HepG2 (cell line): ENCODE measurements around the gene FBXL12. TPM values are rescaled to one million over a fixed set of nuclear protein-coding genes. Genes with fewer than 3 reads are reported as not detected.

Experiments
- ATAC-seq: fragments of 200-7000 bp; cut with Tn5 transposase; 3 replicates; pipeline ENCODE4 v1.9.1; 2020; ENCODE audit warnings: mild to moderate bottlenecking, moderate library complexity
- BruUV-seq: library from RNA; stranded (reverse); fragments of 400-500 nt; replicated peaks from 2 replicates; lab custom pipeline; 2021; lab: Mats Ljungman, UMichigan
- CTCF ChIA-PET: fragments of 300-600 bp; formaldehyde crosslinking; extraction: SDS; loops from one replicate; lab custom pipeline; 2021; ENCODE audit warnings: low total read pairs, inconsistent platforms, low intra/inter-chr PET ratio; lab: Yijun Ruan, JAX
- POLR2A ChIA-PET: fragments of 350-600 bp; sonication (Branson Sonifier 250); formaldehyde crosslinking; loops from one replicate; lab custom pipeline; 2020; ENCODE audit warnings: antibody characterized with exemption, inconsistent platforms; lab: Yijun Ruan, JAX
- DNase-seq: peaks from one replicate; pipeline ENCODE4 v3.0.0-alpha.2; 2015; ENCODE audit warnings: low spot score
- FAIRE-seq: peaks from 3 replicates; lab custom pipeline; 2011; peaks lifted over from hg19 to GRCh38; lab: Jason Lieb, UNC
- H2AFZ ChIP-seq: one replicate; pipeline ENCODE4 v1.6.1; 2011; ENCODE audit warnings: low read length, inconsistent platforms
- H3K27ac ChIP-seq: fragments of 300-600 bp; 3 replicates; pipeline ENCODE4 v1.8.0; 2011; ENCODE audit warnings: mixed run types, mild to moderate bottlenecking, mixed read lengths, low read length, inconsistent platforms; ENCODE audit not compliant: insufficient read depth; ENCODE audit errors: extremely low read length
- H3K27me3 ChIP-seq, 2 experiments: fragments of 200-600 bp in 1 of 2; 2 replicates in 1 of 2; 3 replicates in 1 of 2; pipeline versions ENCODE4 v1.6.0 to v1.8.0; 2011; ENCODE audit warnings: low read length in 2 of 2, mild to moderate bottlenecking in 2 of 2, moderate library complexity in 2 of 2, inconsistent platforms in 1 of 2; ENCODE audit not compliant: insufficient read depth in 2 of 2, control insufficient read depth in 1 of 2
- H3K36me3 ChIP-seq, 2 experiments: fragments of 200-600 bp in 1 of 2; replicated peaks in 1 of 2; 2 replicates in 1 of 2; 3 replicates in 1 of 2; pipeline versions ENCODE4 v1.5.1 to v1.8.0; 2011; ENCODE audit warnings: low read length in 2 of 2, inconsistent platforms in 1 of 2; ENCODE audit not compliant: insufficient read depth in 2 of 2, control insufficient read depth in 1 of 2
- H3K4me1 ChIP-seq: 2 replicates; pipeline ENCODE4 v1.5.1; 2012; ENCODE audit warnings: low read length, inconsistent platforms; ENCODE audit not compliant: insufficient read depth
- H3K4me2 ChIP-seq: 2 replicates; pipeline ENCODE4 v1.6.0; 2011; ENCODE audit warnings: low read depth, low read length, inconsistent platforms
- H3K4me3 ChIP-seq, 3 experiments: fragments of 200-600 bp in 1 of 3; sonication (generic), shearing (Covaris generic) in 1 of 3; replicated peaks in 1 of 3; 2 replicates each; pipeline ENCODE4 v1.5.1; 2011 to 2016; ENCODE audit warnings: low read length in 3 of 3, inconsistent platforms in 2 of 3, low read depth in 2 of 3, mild to moderate bottlenecking in 2 of 3, control low read depth in 1 of 3, mixed read lengths in 1 of 3; ENCODE audit not compliant: insufficient read depth in 1 of 3
- H3K79me2 ChIP-seq: one replicate; pipeline ENCODE4 v1.6.1; 2011; ENCODE audit warnings: low read length, inconsistent platforms; ENCODE audit not compliant: insufficient read depth
- H3K9ac ChIP-seq: 2 replicates; pipeline ENCODE4 v1.6.0; 2011; ENCODE audit warnings: mild to moderate bottlenecking, low read depth, low read length, inconsistent platforms; ENCODE audit not compliant: insufficient read depth
- H3K9me3 ChIP-seq: 2 replicates; pipeline ENCODE4 v1.5.1; 2012; ENCODE audit warnings: mild to moderate bottlenecking, low read length
- H4K20me1 ChIP-seq: 2 replicates; pipeline ENCODE4 v1.6.0; 2011; ENCODE audit warnings: inconsistent platforms, mild to moderate bottlenecking, low read length, moderate library complexity; ENCODE audit not compliant: insufficient read depth
- ATAD3A ChIP-seq: sonication (generic); formaldehyde crosslinking; IDR thresholded peaks from 2 replicates; pipeline ENCODE4 v1.4.0; 2020; ENCODE audit warnings: missing genetic modification reagents
- FOSL2 ChIP-seq: sonication (generic); formaldehyde crosslinking; IDR thresholded peaks from 2 replicates; pipeline ENCODE4 v1.4.0; 2020; ENCODE audit warnings: missing genetic modification reagents
- PCBP2 ChIP-seq: fragments of 200-400 bp; formaldehyde crosslinking; optimal IDR thresholded peaks from 2 replicates; pipeline ENCODE3; 2018; ENCODE audit warnings: low read length, low read depth; ENCODE audit not compliant: poor library complexity, severe bottlenecking
- PHF20 ChIP-seq: sonication (generic); formaldehyde crosslinking; IDR thresholded peaks from 2 replicates; pipeline ENCODE4 v1.5.0; 2020; ENCODE audit warnings: mild to moderate bottlenecking, missing genetic modification reagents
- RXRA ChIP-seq: sonication (generic); formaldehyde crosslinking; IDR thresholded peaks from 2 replicates; pipeline ENCODE4 v1.5.1; 2020; ENCODE audit warnings: missing genetic modification reagents
- SMC3 ChIP-seq: IDR thresholded peaks from 2 replicates; pipeline ENCODE4 v1.6.1; 2011; ENCODE audit warnings: low read length, improper control_type of control experiment
- TBL1XR1 ChIP-seq: fragments of 150-350 bp; IDR thresholded peaks from 2 replicates; pipeline ENCODE4 v1.6.1; 2014; ENCODE audit warnings: borderline replicate concordance, low read length; ENCODE audit not compliant: partially characterized antibody
- TBX2 ChIP-seq: sonication (generic); formaldehyde crosslinking; IDR thresholded peaks from 2 replicates; pipeline ENCODE4 v1.5.0; 2020; ENCODE audit warnings: missing genetic modification reagents, mild to moderate bottlenecking, borderline replicate concordance
- ZBTB3 ChIP-seq: sonication (generic); formaldehyde crosslinking; IDR thresholded peaks from 2 replicates; pipeline ENCODE4 v1.4.0; 2020; ENCODE audit warnings: low read depth, mild to moderate bottlenecking, moderate library complexity, missing genetic modification reagents, borderline replicate concordance
- ZNF326 ChIP-seq: sonication (generic); formaldehyde crosslinking; IDR thresholded peaks from 2 replicates; pipeline ENCODE4 v1.4.0; 2020; ENCODE audit warnings: missing genetic modification reagents, borderline replicate concordance
- ZNF777 ChIP-seq: sonication (generic); formaldehyde crosslinking; IDR thresholded peaks from 2 replicates; pipeline ENCODE4 v1.4.0; 2020; ENCODE audit warnings: missing genetic modification reagents
- WGBS: methylation state at CpG from one replicate; pipeline ENCODE4 v1.1.6; 2017; ENCODE audit warnings: low lambda C conversion rate; 5-methylcytosine and 5-hydroxymethylcytosine counted together
- in situ Hi-C: cut with HindIII; loops from 2 replicates; pipeline ENCODE4 v1.10.0; 2017; ENCODE audit warnings: low pct_unique_long_range_greater_than_20kb; ENCODE audit not compliant: extremely low pct_ligation_motif_present
- intact Hi-C: fragments of 100-400 bp; cut with micrococcal nuclease; formaldehyde crosslinking; loops from one replicate; pipeline ENCODE4 v1.10.0; 2022; ENCODE audit not compliant: unreplicated experiment
- polyA plus RNA-seq, 8 experiments: library from polyadenylated mRNA; depleted of rRNA in 3 of 8; stranded (reverse) in 7 of 8; unstranded in 1 of 8; fragments of >200 nt; fragmentation: Illumina TruSeq in 4 of 8; extraction: Trizol in 4 of 8; gene quantifications; 2 replicates each; pipeline versions ENCODE4 v1.2.1 to v1.2.3, GENCODE V29; 2011 to 2016; ENCODE audit warnings: low read depth in 4 of 8, missing spikeins in 1 of 8, mixed read lengths in 1 of 8; ENCODE audit not compliant: insufficient read depth in 1 of 8
- total RNA-seq, 5 experiments: library from RNA; depleted of rRNA; stranded (reverse); fragments of >200 nt; fragmentation: Illumina TruSeq; extraction: Trizol; gene quantifications; 2 replicates each; pipeline ENCODE4 v1.2.3, GENCODE V29; 2016; ENCODE audit warnings: low read depth in 1 of 5
- TF ChIP-seq, protein P1 (sequence below): sonication (generic); formaldehyde crosslinking; IDR thresholded peaks from 2 replicates; pipeline ENCODE4 v1.4.0; 2020; ENCODE audit warnings: mild to moderate bottlenecking, missing genetic modification reagents
- TF ChIP-seq, protein P2 (sequence below): sonication (generic); formaldehyde crosslinking; IDR thresholded peaks from 2 replicates; pipeline ENCODE4 v1.4.0; 2020; ENCODE audit warnings: missing genetic modification reagents, borderline replicate concordance
- TF ChIP-seq, protein P3 (sequence below): sonication (generic); formaldehyde crosslinking; IDR thresholded peaks from 2 replicates; pipeline ENCODE4 v1.9.0; 2021; ENCODE audit warnings: missing genetic modification reagents, mild to moderate bottlenecking, borderline replicate concordance
- TF ChIP-seq, protein P4 (sequence below): sonication (generic); formaldehyde crosslinking; IDR thresholded peaks from 2 replicates; pipeline ENCODE4 v1.8.0; 2023; ENCODE audit warnings: mild to moderate bottlenecking, missing genetic modification reagents

FBXL12 gene
- total and polyA plus RNA-seq, 2 of the 13 experiments (the other 11 are each of a cell fraction or from before 2014, with no cell fraction given): 20.4 to 23.1 TPM

DNA sequence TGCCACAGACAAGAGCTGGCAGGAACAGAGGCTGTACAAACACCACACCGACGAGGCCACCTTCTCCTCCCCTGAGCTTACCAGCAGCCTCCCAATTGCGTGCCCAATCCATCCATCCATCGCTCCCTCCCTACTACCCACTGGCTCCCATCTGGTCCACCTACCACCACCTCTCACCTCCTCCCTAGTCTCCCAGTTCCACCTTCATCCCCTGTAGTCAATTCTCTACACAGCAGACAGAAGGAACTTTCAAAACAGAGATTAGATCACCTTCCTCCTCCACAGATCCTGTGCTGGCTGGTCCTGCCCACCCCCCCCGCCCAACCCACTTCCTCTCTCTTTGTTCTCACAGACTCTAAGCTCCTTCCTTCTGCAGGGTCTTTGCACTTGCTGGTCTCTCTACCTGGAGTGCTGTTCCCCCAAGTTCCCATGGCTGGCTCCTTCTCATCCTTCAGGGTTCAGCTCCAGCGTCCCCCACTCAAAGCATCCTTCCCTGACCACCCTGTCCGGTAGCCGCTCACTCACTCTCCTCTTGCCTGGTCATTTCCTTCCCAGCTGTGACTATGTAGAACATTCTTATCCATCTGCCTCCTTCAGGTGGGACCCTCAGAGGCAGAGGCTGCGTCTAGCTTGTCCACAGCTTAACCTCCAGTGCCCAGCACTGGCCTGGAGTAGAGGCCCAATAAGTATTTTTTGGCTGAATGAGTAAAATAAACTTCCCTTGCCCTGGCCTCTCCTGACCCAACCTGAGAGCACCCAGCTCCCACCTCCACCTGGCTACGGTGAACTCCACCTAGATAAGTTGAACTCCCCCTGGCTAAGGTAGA is 39.3 kb upstream of the FBXL12 start:
- Histone ChIP-seq H3K36me3 (no peaks in the 10 kb centered on the region), H3K27ac (no peak overlapping the region), H3K79me2 (no peaks in the 10 kb centered on the region), H4K20me1 (no peaks in the 10 kb centered on the region), H3K4me3 (no peak overlapping the region), H2AFZ (no peak overlapping the region), H3K4me2 (no peak overlapping the region), H3K4me1 (peaks cover 24% of the 10 kb centered on the region), H3K9ac (no peak overlapping the region), H3K27me3 (peaks cover 1 to 10% of the 10 kb centered on the region in 2 experiments; a peak in 3 of 5 replicates), H3K9me3 (no peaks in the 10 kb centered on the region)
- POLR2A ChIA-PET: no interaction called here
- FAIRE-seq (no peak), DNase-seq (no peak), ATAC-seq (no peak)
- BruUV-seq: no TSS peak
- in situ Hi-C loops: no loop called here
- CTCF ChIA-PET: no interaction called here
- WGBS: 66% methylated on average over 10 of the region's 10 CpGs
- intact Hi-C loops: no loop called here
- TF ChIP-seq ATAD3A (CRISPR knock-in tag) (no peak), PCBP2 (no peak), TBX2 (no peak), TBL1XR1 (no peak), SMC3 (no peak), RXRA (CRISPR knock-in tag) (no peak), ZNF326 (CRISPR knock-in tag) (no peak), FOSL2 (CRISPR knock-in tag) (no peak), PHF20 (CRISPR knock-in tag) (no peak), ZNF777 (no peak), ZBTB3 (CRISPR knock-in tag) (no peak)
- TF ChIP-seq, protein P1, sequence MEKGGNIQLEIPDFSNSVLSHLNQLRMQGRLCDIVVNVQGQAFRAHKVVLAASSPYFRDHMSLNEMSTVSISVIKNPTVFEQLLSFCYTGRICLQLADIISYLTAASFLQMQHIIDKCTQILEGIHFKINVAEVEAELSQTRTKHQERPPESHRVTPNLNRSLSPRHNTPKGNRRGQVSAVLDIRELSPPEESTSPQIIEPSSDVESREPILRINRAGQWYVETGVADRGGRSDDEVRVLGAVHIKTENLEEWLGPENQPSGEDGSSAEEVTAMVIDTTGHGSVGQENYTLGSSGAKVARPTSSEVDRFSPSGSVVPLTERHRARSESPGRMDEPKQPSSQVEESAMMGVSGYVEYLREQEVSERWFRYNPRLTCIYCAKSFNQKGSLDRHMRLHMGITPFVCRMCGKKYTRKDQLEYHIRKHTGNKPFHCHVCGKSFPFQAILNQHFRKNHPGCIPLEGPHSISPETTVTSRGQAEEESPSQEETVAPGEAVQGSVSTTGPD (CRISPR knock-in tag): no peak
- TF ChIP-seq, protein P2, sequence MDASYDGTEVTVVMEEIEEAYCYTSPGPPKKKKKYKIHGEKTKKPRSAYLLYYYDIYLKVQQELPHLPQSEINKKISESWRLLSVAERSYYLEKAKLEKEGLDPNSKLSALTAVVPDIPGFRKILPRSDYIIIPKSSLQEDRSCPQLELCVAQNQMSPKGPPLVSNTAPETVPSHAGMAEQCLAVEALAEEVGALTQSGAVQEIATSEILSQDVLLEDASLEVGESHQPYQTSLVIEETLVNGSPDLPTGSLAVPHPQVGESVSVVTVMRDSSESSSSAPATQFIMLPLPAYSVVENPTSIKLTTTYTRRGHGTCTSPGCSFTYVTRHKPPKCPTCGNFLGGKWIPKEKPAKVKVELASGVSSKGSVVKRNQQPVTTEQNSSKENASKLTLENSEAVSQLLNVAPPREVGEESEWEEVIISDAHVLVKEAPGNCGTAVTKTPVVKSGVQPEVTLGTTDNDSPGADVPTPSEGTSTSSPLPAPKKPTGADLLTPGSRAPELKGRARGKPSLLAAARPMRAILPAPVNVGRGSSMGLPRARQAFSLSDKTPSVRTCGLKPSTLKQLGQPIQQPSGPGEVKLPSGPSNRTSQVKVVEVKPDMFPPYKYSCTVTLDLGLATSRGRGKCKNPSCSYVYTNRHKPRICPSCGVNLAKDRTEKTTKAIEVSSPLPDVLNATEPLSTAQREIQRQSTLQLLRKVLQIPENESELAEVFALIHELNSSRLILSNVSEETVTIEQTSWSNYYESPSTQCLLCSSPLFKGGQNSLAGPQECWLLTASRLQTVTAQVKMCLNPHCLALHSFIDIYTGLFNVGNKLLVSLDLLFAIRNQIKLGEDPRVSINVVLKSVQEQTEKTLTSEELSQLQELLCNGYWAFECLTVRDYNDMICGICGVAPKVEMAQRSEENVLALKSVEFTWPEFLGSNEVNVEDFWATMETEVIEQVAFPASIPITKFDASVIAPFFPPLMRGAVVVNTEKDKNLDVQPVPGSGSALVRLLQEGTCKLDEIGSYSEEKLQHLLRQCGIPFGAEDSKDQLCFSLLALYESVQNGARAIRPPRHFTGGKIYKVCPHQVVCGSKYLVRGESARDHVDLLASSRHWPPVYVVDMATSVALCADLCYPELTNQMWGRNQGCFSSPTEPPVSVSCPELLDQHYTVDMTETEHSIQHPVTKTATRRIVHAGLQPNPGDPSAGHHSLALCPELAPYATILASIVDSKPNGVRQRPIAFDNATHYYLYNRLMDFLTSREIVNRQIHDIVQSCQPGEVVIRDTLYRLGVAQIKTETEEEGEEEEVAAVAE (CRISPR knock-in tag): no peak
- TF ChIP-seq, protein P3, sequence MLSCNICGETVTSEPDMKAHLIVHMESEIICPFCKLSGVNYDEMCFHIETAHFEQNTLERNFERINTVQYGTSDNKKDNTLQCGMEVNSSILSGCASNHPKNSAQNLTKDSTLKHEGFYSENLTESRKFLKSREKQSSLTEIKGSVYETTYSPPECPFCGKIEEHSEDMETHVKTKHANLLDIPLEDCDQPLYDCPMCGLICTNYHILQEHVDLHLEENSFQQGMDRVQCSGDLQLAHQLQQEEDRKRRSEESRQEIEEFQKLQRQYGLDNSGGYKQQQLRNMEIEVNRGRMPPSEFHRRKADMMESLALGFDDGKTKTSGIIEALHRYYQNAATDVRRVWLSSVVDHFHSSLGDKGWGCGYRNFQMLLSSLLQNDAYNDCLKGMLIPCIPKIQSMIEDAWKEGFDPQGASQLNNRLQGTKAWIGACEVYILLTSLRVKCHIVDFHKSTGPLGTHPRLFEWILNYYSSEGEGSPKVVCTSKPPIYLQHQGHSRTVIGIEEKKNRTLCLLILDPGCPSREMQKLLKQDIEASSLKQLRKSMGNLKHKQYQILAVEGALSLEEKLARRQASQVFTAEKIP (CRISPR knock-in tag): no peak
- TF ChIP-seq, protein P4, sequence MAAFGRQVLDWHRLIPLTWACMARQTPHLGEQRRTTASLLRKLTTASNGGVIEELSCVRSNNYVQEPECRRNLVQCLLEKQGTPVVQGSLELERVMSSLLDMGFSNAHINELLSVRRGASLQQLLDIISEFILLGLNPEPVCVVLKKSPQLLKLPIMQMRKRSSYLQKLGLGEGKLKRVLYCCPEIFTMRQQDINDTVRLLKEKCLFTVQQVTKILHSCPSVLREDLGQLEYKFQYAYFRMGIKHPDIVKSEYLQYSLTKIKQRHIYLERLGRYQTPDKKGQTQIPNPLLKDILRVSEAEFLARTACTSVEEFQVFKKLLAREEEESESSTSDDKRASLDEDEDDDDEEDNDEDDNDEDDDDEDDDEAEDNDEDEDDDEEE (CRISPR knock-in tag): no peak
